ENCODE results near the gene LOXL1. TPM values are rescaled to one million over a fixed set of nuclear protein-coding genes. Genes with fewer than 3 reads are reported as not detected.

LOXL1 gene
- total and polyA plus RNA-seq, 2 experiments from 2014 or later = 44.5 to 136 TPM

GRCh38 chr15:73900095-73900712 lies 26.1 kb upstream of the LOXL1 start:
- Histone ChIP-seq H3K27ac (no peak overlapping the region), H3K4me2 (no peak overlapping the region), H3K9me2 (replicated peaks; ENCODE audit: insufficient read depth) (no peaks in the 10 kb centered on the region), H3K79me2 (no peaks in the 10 kb centered on the region), H4K20me1 (ENCODE audit: insufficient read depth, poor library complexity, severe bottlenecking) (no peaks in the 10 kb centered on the region), H3K36me3 (replicated peaks; ENCODE audit: insufficient read depth, low read depth) (no peaks in the 10 kb centered on the region), H2AFZ (no peak overlapping the region), H3K4me3 (no peak overlapping the region), H3K4me1 (ENCODE audit: insufficient read depth) (no peaks in the 10 kb centered on the region), H3K27me3 (no peaks in the 10 kb centered on the region), H3K9me3 (ENCODE audit: low read depth) (no peaks in the 10 kb centered on the region)
- WGBS (ENCODE audit: low lambda C conversion rate, missing lambda C conversion rate) = 86% methylated on average over 10 of the region's 10 CpGs
- no peak for DNase-seq (ENCODE audit: low spot score)
- no peak for TF ChIP-seq CTCF (IDR thresholded peaks at IDR 0.05; ENCODE audit: poor library complexity)
- TF ChIP-seq EZH2 (IDR thresholded peaks at IDR 0.05; ENCODE audit: borderline replicate concordance) = no peak
- TF ChIP-seq EZH2phosphoT487 (IDR thresholded peaks at IDR 0.05; ENCODE audit: low read depth, severe bottlenecking, unreplicated experiment) = no peak

- no peaks in the 10 kb centered on the region for H4K20me1 ChIP-seq (ENCODE audit: insufficient read depth, poor library complexity, severe bottlenecking)
- DNase-seq (ENCODE audit: low spot score) = no peak
- no peaks in the 10 kb centered on the region for H3K9me3 ChIP-seq (ENCODE audit: low read depth)
- H2AFZ ChIP-seq = no peak overlapping the region
- TF ChIP-seq CTCF (IDR thresholded peaks at IDR 0.05; ENCODE audit: poor library complexity) (no peak), EZH2phosphoT487 (IDR thresholded peaks at IDR 0.05; ENCODE audit: low read depth, severe bottlenecking, unreplicated experiment) (no peak), EZH2 (IDR thresholded peaks at IDR 0.05; ENCODE audit: borderline replicate concordance) (no peak)
- no peaks in the 10 kb centered on the region for H3K27me3 ChIP-seq
- H3K4me1 ChIP-seq (ENCODE audit: insufficient read depth) = no peaks in the 10 kb centered on the region
- no peak overlapping the region for H3K4me2 ChIP-seq
- no peak overlapping the region for H3K27ac ChIP-seq
- 95% methylated on average over 7 of the region's 7 CpGs for WGBS (ENCODE audit: low lambda C conversion rate, missing lambda C conversion rate)
- H3K9me2 ChIP-seq (replicated peaks; ENCODE audit: insufficient read depth) = no peaks in the 10 kb centered on the region
- H3K4me3 ChIP-seq = no peak overlapping the region
- H3K36me3 ChIP-seq (replicated peaks; ENCODE audit: insufficient read depth, low read depth) = no peaks in the 10 kb centered on the region
- no peaks in the 10 kb centered on the region for H3K79me2 ChIP-seq
Observed at GRCh38 chr15:73901126-73901810, 25.0 kb upstream of the LOXL1 start.

GRCh38 chr15:73902121-73903020 lies 23.9 kb upstream of the LOXL1 start:
- TF ChIP-seq CTCF (IDR thresholded peaks at IDR 0.05; ENCODE audit: poor library complexity) (no peak), EZH2 (IDR thresholded peaks at IDR 0.05; ENCODE audit: borderline replicate concordance) (no peak), EZH2phosphoT487 (IDR thresholded peaks at IDR 0.05; ENCODE audit: low read depth, severe bottlenecking, unreplicated experiment) (no peak)
- no peaks in the 10 kb centered on the region for H3K9me2 ChIP-seq (replicated peaks; ENCODE audit: insufficient read depth)
- no peak overlapping the region for H3K4me2 ChIP-seq
- H3K79me2 ChIP-seq = no peaks in the 10 kb centered on the region
- H3K9me3 ChIP-seq (ENCODE audit: low read depth) = no peaks in the 10 kb centered on the region
- H3K4me3 ChIP-seq = no peak overlapping the region
- no peak overlapping the region for H2AFZ ChIP-seq
- no peak for DNase-seq (ENCODE audit: low spot score)
- H3K4me1 ChIP-seq (ENCODE audit: insufficient read depth) = no peaks in the 10 kb centered on the region
- WGBS (ENCODE audit: low lambda C conversion rate, missing lambda C conversion rate) = 74% methylated on average over 11 of the region's 11 CpGs
- H3K27ac ChIP-seq = no peak overlapping the region
- H3K27me3 ChIP-seq = no peaks in the 10 kb centered on the region
- H3K36me3 ChIP-seq (replicated peaks; ENCODE audit: insufficient read depth, low read depth) = no peaks in the 10 kb centered on the region
- no peaks in the 10 kb centered on the region for H4K20me1 ChIP-seq (ENCODE audit: insufficient read depth, poor library complexity, severe bottlenecking)

Measured in hepatocyte (in vitro differentiated cells).